Nephron progenitor cell (in vitro differentiated cells): ENCODE data around the gene PSRC1.

Experiments used
- DNase-seq: peaks from one replicate; pipeline ENCODE4 v3.0.0; 2021
- H3K27ac Mint-ChIP-seq: 2 replicates; pipeline ENCODE4 v1.8.0; 2021; ENCODE audit warnings: mild to moderate bottlenecking, moderate library complexity, mixed read lengths
- H3K27me3 Mint-ChIP-seq: 2 replicates; pipeline ENCODE4 v1.8.0; 2021; ENCODE audit warnings: mild to moderate bottlenecking, low read depth, mixed read lengths; ENCODE audit not compliant: poor library complexity
- H3K36me3 Mint-ChIP-seq: 2 replicates; pipeline ENCODE4 v1.8.0; 2021; ENCODE audit warnings: low read depth, mixed read lengths
- H3K4me1 Mint-ChIP-seq: 2 replicates; pipeline ENCODE4 v1.8.0; 2021; ENCODE audit warnings: mixed read lengths
- H3K4me3 Mint-ChIP-seq: 2 replicates; pipeline ENCODE4 v1.8.0; 2021; ENCODE audit warnings: mild to moderate bottlenecking, moderate library complexity, mixed read lengths
- H3K9me3 Mint-ChIP-seq: 2 replicates; pipeline ENCODE4 v1.8.0; 2021; ENCODE audit warnings: mild to moderate bottlenecking, moderate library complexity, mixed read lengths
- CTCF ChIP-seq: fragments of 200-600 bp; sonication (generic); IDR thresholded peaks from 2 replicates; pipeline ENCODE4 v1.5.0; 2021; ENCODE audit warnings: antibody characterized with exemption

Gene PSRC1

DNA sequence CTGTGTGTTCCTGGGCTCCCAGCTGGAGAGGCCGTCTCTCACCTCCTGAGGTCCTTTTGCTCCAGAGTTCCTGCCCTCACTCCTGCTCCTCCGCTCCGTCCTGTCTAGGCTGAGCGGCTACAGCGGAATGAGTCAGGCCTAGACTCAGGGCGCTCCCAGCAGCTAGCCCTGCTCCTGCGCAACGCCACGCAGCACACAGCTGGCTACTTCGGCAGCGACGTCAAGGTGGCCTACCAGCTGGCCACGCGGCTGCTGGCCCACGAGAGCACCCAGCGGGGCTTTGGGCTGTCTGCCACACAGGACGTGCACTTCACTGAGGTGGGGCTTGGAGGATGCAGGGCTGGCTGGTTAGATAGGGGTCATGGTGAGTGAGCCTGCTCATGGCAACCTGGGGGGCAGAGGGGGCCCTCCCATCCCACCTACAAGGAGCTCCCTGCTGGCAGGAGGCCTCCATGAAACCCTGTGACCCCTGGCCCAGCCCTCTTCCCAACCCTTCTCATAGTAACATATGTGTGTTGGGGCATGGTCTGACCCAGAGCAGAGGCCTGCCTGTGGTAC is 15.1 kb downstream of the PSRC1 start:
- DNase-seq: no peak
- Mint-ChIP-seq H3K36me3 (peaks cover 13% of the 10 kb centered on the region), H3K9me3 (no peaks in the 10 kb centered on the region), H3K27me3 (peaks cover 6% of the 10 kb centered on the region), H3K4me3 (no peak overlapping the region), H3K4me1 (peaks cover 24% of the 10 kb centered on the region), H3K27ac (peak overlapping the region; percentile 88)
- TF ChIP-seq CTCF: no peak

- Mint-ChIP-seq H3K4me3 (no peak overlapping the region), H3K9me3 (no peaks in the 10 kb centered on the region), H3K27ac (peak overlapping the region; percentile 25), H3K4me1 (peaks cover 16% of the 10 kb centered on the region), H3K27me3 (peaks cover 6% of the 10 kb centered on the region), H3K36me3 (peaks cover 13% of the 10 kb centered on the region)
- TF ChIP-seq CTCF: no peak
- no peak for DNase-seq
Measured at GRCh38 chr1:109266965-109267364, 16.0 kb downstream of the PSRC1 start.

- DNase-seq: no peak
- TF ChIP-seq CTCF: no peak
- Mint-ChIP-seq H3K9me3 (no peaks in the 10 kb centered on the region), H3K27ac (no peak overlapping the region), H3K4me1 (peaks cover 7% of the 10 kb centered on the region), H3K27me3 (peaks cover 6% of the 10 kb centered on the region), H3K4me3 (no peak overlapping the region), H3K36me3 (peaks cover 13% of the 10 kb centered on the region)
Measured at GRCh38 chr1:109265741-109266330, 17.1 kb downstream of the PSRC1 start.

DNA sequence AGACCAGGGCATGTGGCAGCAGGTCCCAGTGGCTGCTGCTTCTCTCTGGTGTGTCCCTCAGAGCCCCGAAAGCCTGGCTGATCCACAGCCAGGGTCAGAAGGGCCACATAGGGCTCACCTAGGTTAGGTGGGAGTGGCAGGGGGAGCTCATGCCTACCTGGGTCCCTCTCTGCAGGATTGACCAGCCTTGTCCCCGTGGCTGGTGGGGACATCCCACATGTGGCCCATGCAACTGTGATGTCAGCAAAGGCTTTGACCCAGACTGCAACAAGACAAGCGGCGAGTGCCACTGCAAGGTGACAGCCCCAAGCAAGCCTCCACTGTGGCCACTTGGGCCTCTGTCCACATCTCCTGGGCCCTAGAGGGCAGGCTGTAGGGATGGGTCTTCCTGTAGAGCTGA is 17.9 kb downstream of the PSRC1 start:
- no peak overlapping the region for H3K27ac Mint-ChIP-seq
- DNase-seq: no peak
- H3K4me1 Mint-ChIP-seq: peaks cover 14% of the 10 kb centered on the region
- H3K36me3 Mint-ChIP-seq: peaks cover 10% of the 10 kb centered on the region
- H3K27me3 Mint-ChIP-seq: peaks cover 6% of the 10 kb centered on the region
- no peak for TF ChIP-seq CTCF
- H3K9me3 Mint-ChIP-seq: no peaks in the 10 kb centered on the region
- no peak overlapping the region for H3K4me3 Mint-ChIP-seq

DNA sequence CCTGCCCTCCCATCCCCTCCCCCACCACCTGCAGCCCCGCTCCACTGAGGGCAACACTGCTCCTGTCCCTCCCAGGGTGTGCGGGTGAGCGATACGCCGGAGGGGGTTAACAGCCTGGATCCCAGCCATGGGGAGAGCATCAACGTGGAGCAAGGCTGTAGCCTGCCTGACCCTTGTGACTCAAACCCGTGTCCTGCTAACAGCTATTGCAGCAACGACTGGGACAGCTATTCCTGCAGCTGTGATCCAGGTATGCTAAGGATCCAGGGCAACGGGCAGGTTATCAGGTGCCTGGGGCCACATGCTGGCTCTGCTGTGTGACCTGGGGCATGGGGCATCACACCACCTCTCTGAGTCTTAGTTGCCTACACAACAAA is 18.6 kb downstream of the PSRC1 start:
- no peaks in the 10 kb centered on the region for H3K9me3 Mint-ChIP-seq
- H3K27me3 Mint-ChIP-seq: peaks cover 6% of the 10 kb centered on the region
- H3K4me1 Mint-ChIP-seq: peaks cover 21% of the 10 kb centered on the region
- no peak for DNase-seq
- H3K4me3 Mint-ChIP-seq: no peak overlapping the region
- no peak for TF ChIP-seq CTCF
- peaks cover 5% of the 10 kb centered on the region for H3K36me3 Mint-ChIP-seq
- no peak overlapping the region for H3K27ac Mint-ChIP-seq
